Endothelial cell (in vitro differentiated cells): Measurements from ENCODE around the gene STX8. TPM values are rescaled to one million over a fixed set of nuclear protein-coding genes. Genes with fewer than 3 reads are reported as not detected.
"Not testable (repeated sequence)": the region's sequence is repeated elsewhere in the genome, so short reads cannot be mapped to it uniquely, and the experiment has no call there.

Experiments
- DNase-seq: peaks from one replicate; pipeline ENCODE4 v3.0.0; 2021; ENCODE audit warnings: low spot score
- H3K27ac Mint-ChIP-seq: one replicate; pipeline ENCODE4 v1.8.0; 2021; ENCODE audit warnings: mixed read lengths, inconsistent platforms; ENCODE audit not compliant: unreplicated experiment
- H3K27me3 Mint-ChIP-seq: one replicate; pipeline ENCODE4 v1.8.0; 2021; ENCODE audit warnings: mild to moderate bottlenecking, moderate library complexity, mixed read lengths, inconsistent platforms; ENCODE audit not compliant: unreplicated experiment
- H3K36me3 Mint-ChIP-seq: one replicate; pipeline ENCODE4 v1.8.0; 2021; ENCODE audit warnings: mild to moderate bottlenecking, low read depth, mixed read lengths, inconsistent platforms; ENCODE audit not compliant: unreplicated experiment
- H3K4me1 Mint-ChIP-seq: one replicate; pipeline ENCODE4 v1.8.0; 2021; ENCODE audit warnings: mild to moderate bottlenecking, mixed read lengths, inconsistent platforms; ENCODE audit not compliant: unreplicated experiment
- H3K4me3 Mint-ChIP-seq: one replicate; pipeline ENCODE4 v1.8.0; 2021; ENCODE audit warnings: mild to moderate bottlenecking, mixed read lengths, inconsistent platforms; ENCODE audit not compliant: unreplicated experiment
- H3K9me3 Mint-ChIP-seq: one replicate; pipeline ENCODE4 v1.8.0; 2021; ENCODE audit warnings: mixed read lengths, inconsistent platforms; ENCODE audit not compliant: unreplicated experiment
- CTCF ChIP-seq: fragments of 200-600 bp; sonication (generic); IDR thresholded peaks from one replicate; pipeline ENCODE4 v1.5.0; 2021; ENCODE audit warnings: antibody characterized with exemption; ENCODE audit not compliant: unreplicated experiment
- total RNA-seq: library from RNA; stranded (reverse); fragmentation: NEBNext Ultra II Directional; extraction: Animal tissue kit (Norgen Biotek cat#: 25700); gene quantifications from one replicate; pipeline ENCODE4 v1.2.1, GENCODE V29; 2021; ENCODE audit not compliant: unreplicated experiment

STX8 gene
- total RNA-seq, 1 donor from 2014 or later: 49.2 TPM

- peaks cover 5% of the 10 kb centered on the region for H3K27me3 Mint-ChIP-seq
- no peaks in the 10 kb centered on the region for H3K4me1 Mint-ChIP-seq
- no peaks in the 10 kb centered on the region for H3K9me3 Mint-ChIP-seq
- H3K27ac Mint-ChIP-seq: no peak overlapping the region
- no peaks in the 10 kb centered on the region for H3K36me3 Mint-ChIP-seq
- no peak overlapping the region for H3K4me3 Mint-ChIP-seq
- no peak for TF ChIP-seq CTCF
- no peak for DNase-seq
Observed at GRCh38 chr17:9343516-9343915, 232.1 kb downstream of the STX8 start.

- Mint-ChIP-seq H3K27me3 (peaks cover 5% of the 10 kb centered on the region), H3K9me3 (no peaks in the 10 kb centered on the region), H3K27ac (no peak overlapping the region), H3K36me3 (no peaks in the 10 kb centered on the region), H3K4me1 (no peaks in the 10 kb centered on the region), H3K4me3 (peak overlapping the region; percentile 10)
- DNase-seq: no peak
- TF ChIP-seq CTCF: no peak
Observed at GRCh38 chr17:9342225-9342624, 233.4 kb downstream of the STX8 start.

GRCh38 chr17:9339958-9340357, 235.7 kb downstream of the STX8 start:
- Mint-ChIP-seq H3K36me3 (no peaks in the 10 kb centered on the region), H3K27me3 (peaks cover 2% of the 10 kb centered on the region), H3K9me3 (peaks cover under 1% of the 10 kb centered on the region), H3K27ac (no peak overlapping the region), H3K4me3 (no peak overlapping the region), H3K4me1 (no peaks in the 10 kb centered on the region)
- no peak for DNase-seq
- no peak for TF ChIP-seq CTCF

GRCh38 chr17:9339482-9339881, 236.1 kb downstream of the STX8 start:
- not testable (repeated sequence) for H3K4me1 Mint-ChIP-seq, H3K27me3 Mint-ChIP-seq, DNase-seq, H3K36me3 Mint-ChIP-seq, H3K27ac Mint-ChIP-seq, H3K4me3 Mint-ChIP-seq, H3K9me3 Mint-ChIP-seq

- H3K9me3 Mint-ChIP-seq: peaks cover 3% of the 10 kb centered on the region
- H3K36me3 Mint-ChIP-seq: no peaks in the 10 kb centered on the region
- TF ChIP-seq CTCF: no peak
- no peaks in the 10 kb centered on the region for H3K4me1 Mint-ChIP-seq
- no peak overlapping the region for H3K4me3 Mint-ChIP-seq
- no peak for DNase-seq
- no peak overlapping the region for H3K27ac Mint-ChIP-seq
- H3K27me3 Mint-ChIP-seq: peaks cover 3% of the 10 kb centered on the region
Observed at GRCh38 chr17:9336817-9337216, 238.8 kb downstream of the STX8 start.
